Lower leg skin (tissue), 3 donors: Measurements from ENCODE around the gene ZSCAN25.

Experiments used
- CTCF ChIP-seq, 3 donors: fragments of 450-650 bp; IDR thresholded peaks; one replicate each; pipeline ENCODE4 v1.5.1; 2016; ENCODE audit warnings: antibody characterized with exemption in 3 of 3, mild to moderate bottlenecking in 3 of 3, moderate library complexity in 2 of 3
- POLR2A ChIP-seq, 2 donors: fragments of 450-650 bp; IDR thresholded peaks; one replicate each; pipeline ENCODE4 v1.6.1; 2016 to 2017; ENCODE audit warnings: antibody characterized with exemption in 2 of 2, mild to moderate bottlenecking in 1 of 2, moderate library complexity in 1 of 2

- TF ChIP-seq CTCF (IDR thresholded peaks at IDR 0.05) (no peak), POLR2A (IDR thresholded peaks at IDR 0.05) (no peak)
These were observed 40.5 kb upstream of the ZSCAN25 start for GRCh38 chr7:99576251-99576650.
